Ishikawa (cell line): ENCODE results near the gene SATB1.

Experiments used
- CEBPB ChIP-seq: IDR thresholded peaks from 2 replicates; pipeline ENCODE4 v1.6.1; 2012
- CREB1 ChIP-seq: IDR thresholded peaks from 2 replicates; pipeline ENCODE4 v1.6.1; 2012; ENCODE audit warnings: low read depth
- EGR1 ChIP-seq: IDR thresholded peaks from 2 replicates; pipeline ENCODE4 v1.6.1; 2012
- EP300 ChIP-seq: IDR thresholded peaks from 2 replicates; pipeline ENCODE4 v1.6.1; 2012; ENCODE audit warnings: borderline replicate concordance
- FOXM1 ChIP-seq: IDR thresholded peaks from 2 replicates; pipeline ENCODE4 v1.6.1; 2012; ENCODE audit warnings: low read depth, borderline replicate concordance
- NFIC ChIP-seq: IDR thresholded peaks from 2 replicates; pipeline ENCODE4 v1.6.1; 2012
- RAD21 ChIP-seq: IDR thresholded peaks from 2 replicates; pipeline ENCODE4 v1.6.1; 2012; ENCODE audit warnings: low read depth
- TAF1 ChIP-seq: IDR thresholded peaks from 2 replicates; pipeline ENCODE4 v1.6.1; 2012; ENCODE audit warnings: low read depth, mild to moderate bottlenecking
- TCF12 ChIP-seq: IDR thresholded peaks from 2 replicates; pipeline ENCODE4 v1.6.1; 2012; ENCODE audit warnings: low read depth
- TEAD4 ChIP-seq: IDR thresholded peaks from 2 replicates; pipeline ENCODE4 v1.6.1; 2012
- YY1 ChIP-seq: IDR thresholded peaks from 2 replicates; pipeline ENCODE4 v1.6.1; 2012; ENCODE audit warnings: low read depth
- ZBTB7A ChIP-seq: IDR thresholded peaks from 2 replicates; pipeline ENCODE4 v1.6.1; 2012; ENCODE audit warnings: low read depth
- TF ChIP-seq, protein P1 (sequence below): IDR thresholded peaks from 2 replicates; pipeline ENCODE4 v1.6.1; 2012
- TF ChIP-seq, protein P2 (sequence below): IDR thresholded peaks from 2 replicates; pipeline ENCODE4 v1.6.1; 2012; ENCODE audit warnings: low read depth, mild to moderate bottlenecking
- TF ChIP-seq, protein P3 (sequence below): IDR thresholded peaks from 2 replicates; pipeline ENCODE4 v1.6.1; 2012

SATB1 gene

DNA sequence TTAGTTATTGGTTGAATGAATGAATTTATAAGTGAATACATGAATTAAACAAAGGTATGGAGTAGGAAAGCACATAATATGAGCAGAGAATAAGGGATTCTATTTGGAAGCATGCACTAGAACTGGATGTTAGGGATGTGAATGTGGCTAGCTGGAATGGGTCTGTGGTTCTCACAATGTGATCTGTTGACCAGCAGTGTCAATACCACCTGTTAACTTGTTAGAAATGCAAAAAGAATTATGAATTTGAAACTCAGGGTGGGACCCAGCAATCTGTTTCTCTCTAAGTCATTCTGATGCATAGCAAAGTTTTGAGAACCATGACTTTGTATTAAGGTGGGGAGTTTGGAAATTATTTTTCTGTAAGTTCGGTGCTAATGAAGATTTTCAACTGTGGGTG is 41.0 kb upstream of the SATB1 start:
- TF ChIP-seq, protein P1, sequence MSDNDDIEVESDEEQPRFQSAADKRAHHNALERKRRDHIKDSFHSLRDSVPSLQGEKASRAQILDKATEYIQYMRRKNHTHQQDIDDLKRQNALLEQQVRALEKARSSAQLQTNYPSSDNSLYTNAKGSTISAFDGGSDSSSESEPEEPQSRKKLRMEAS, result no peak
- TF ChIP-seq RAD21 (no peak), CREB1 (no peak)
- TF ChIP-seq, protein P2, sequence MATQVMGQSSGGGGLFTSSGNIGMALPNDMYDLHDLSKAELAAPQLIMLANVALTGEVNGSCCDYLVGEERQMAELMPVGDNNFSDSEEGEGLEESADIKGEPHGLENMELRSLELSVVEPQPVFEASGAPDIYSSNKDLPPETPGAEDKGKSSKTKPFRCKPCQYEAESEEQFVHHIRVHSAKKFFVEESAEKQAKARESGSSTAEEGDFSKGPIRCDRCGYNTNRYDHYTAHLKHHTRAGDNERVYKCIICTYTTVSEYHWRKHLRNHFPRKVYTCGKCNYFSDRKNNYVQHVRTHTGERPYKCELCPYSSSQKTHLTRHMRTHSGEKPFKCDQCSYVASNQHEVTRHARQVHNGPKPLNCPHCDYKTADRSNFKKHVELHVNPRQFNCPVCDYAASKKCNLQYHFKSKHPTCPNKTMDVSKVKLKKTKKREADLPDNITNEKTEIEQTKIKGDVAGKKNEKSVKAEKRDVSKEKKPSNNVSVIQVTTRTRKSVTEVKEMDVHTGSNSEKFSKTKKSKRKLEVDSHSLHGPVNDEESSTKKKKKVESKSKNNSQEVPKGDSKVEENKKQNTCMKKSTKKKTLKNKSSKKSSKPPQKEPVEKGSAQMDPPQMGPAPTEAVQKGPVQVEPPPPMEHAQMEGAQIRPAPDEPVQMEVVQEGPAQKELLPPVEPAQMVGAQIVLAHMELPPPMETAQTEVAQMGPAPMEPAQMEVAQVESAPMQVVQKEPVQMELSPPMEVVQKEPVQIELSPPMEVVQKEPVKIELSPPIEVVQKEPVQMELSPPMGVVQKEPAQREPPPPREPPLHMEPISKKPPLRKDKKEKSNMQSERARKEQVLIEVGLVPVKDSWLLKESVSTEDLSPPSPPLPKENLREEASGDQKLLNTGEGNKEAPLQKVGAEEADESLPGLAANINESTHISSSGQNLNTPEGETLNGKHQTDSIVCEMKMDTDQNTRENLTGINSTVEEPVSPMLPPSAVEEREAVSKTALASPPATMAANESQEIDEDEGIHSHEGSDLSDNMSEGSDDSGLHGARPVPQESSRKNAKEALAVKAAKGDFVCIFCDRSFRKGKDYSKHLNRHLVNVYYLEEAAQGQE, result no peak

DNA sequence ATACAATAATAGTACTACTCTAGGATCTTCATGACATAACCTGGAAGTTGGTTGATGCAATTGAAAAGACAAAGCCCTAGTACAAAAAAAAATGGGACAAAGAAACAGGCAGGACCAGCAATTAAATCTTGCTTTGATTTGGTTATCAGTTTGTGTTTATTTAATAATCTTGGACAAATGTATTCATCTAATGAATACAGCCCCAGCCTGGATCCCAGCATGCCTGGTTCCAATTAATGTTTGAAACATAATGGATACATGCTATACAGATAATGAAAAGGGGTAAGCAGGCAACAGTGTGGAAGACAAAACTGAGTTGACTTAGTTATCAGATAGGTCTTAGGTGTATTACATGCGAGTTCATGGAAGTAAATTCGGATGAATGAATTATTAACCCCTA is 29.6 kb upstream of the SATB1 start:
- TF ChIP-seq, protein P3, sequence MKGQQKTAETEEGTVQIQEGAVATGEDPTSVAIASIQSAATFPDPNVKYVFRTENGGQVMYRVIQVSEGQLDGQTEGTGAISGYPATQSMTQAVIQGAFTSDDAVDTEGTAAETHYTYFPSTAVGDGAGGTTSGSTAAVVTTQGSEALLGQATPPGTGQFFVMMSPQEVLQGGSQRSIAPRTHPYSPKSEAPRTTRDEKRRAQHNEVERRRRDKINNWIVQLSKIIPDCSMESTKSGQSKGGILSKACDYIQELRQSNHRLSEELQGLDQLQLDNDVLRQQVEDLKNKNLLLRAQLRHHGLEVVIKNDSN, result no peak
- TF ChIP-seq NFIC (no peak), EP300 (no peak), RAD21 (no peak), EGR1 (no peak)
- TF ChIP-seq, protein P1, result no peak

DNA sequence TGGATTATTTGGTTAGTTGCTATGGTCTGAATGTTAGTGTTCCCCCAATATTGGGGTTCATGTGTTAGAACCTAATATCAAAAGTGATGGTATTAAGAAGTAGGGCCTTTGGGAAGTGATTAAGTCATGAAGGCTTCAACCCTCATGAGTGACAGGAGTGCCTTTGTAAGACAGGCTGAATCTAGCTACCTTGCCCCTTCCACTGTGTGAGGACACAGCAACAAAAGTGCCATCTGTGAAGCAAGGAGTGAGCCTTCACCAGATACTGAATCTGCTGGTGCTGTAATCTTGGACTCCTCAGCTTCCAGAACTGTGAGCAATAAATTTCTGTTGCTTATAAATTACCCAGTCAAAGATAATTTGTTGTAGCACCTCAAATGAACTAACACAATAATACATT is 22.6 kb upstream of the SATB1 start:
- TF ChIP-seq RAD21 (no peak), TAF1 (no peak), CREB1 (no peak), TEAD4 (no peak), CEBPB (no peak), NFIC (no peak), TCF12 (no peak)

DNA sequence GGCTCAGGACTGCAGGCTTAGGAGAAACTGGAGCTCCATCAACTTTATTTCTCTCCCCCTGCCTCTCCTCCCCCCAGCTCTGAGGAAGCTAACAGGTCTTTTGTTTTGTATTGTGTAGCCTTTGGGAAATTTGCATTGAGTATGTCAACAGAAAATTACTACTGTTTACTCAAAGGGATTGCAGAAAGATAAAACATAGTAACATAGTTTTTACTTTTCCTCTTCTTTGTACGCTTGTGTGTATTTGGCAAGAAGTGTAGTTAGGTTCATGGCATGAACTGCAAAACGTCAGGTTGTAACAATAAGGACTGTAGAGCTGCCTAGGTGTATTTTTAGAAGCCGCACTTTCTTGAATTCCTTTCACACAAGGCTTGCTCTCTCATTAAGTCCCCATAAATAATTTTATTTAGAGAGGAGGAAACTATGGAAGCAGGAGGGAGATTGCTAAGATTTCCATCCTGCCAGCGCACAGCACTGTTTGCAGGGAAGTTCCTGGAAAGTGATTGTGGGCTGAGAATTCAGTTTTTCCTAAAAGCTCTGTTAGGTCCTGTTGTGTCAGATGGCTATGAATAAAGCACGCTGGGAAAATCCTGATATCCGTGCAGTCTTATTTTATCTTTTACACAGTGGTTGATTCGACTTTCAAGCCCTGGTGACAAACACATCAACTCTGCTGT is 21.1 kb upstream of the SATB1 start:
- TF ChIP-seq FOXM1 (no peak), EP300 (no peak), TAF1 (no peak), TEAD4 (no peak), EGR1 (no peak), CREB1 (no peak), YY1 (no peak), ZBTB7A (no peak), CEBPB (no peak), NFIC (no peak), TCF12 (no peak), RAD21 (no peak)
- TF ChIP-seq, protein P1, result no peak
- TF ChIP-seq, protein P3, result no peak
- TF ChIP-seq, protein P2, result no peak

DNA sequence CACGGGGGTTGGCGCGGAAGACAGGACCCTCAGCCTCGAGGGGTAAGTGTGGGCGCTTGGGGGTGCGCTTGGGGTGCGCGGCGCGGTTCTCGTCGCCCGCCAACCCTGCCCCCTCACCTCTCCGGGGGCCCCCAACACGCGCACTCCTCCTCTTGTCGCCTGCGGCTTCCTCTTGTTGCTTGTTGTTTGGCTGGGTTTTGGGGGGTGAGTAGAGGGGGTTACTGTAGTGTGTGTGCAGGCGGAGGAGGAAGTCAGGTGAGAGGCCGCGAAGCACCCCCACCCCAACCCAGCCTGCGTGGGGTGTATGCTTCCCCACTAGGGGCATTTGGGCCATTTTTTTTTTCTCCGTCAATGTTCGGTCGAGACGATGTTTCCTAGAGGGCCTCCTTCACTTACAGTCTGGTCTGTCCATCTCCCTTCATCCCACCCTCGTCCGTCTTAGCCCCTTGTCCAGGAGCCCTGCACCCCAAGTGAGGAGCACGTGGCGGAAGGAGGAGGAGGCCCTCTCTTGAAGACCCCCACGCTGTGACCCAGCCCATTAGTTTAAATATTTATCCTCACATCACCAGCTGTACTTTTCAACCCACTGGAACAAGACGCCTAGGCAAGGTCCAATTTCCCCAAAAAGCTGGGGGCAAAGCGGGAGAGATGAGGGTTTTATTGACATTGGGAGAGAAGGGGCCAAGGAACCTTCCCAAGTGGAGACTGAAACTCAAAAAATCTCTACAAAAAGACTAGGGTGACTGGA is 20.4 kb upstream of the SATB1 start:
- TF ChIP-seq ZBTB7A (no peak), EP300 (no peak), RAD21 (no peak), FOXM1 (no peak), TEAD4 (no peak), YY1 (no peak), TAF1 (no peak), CEBPB (no peak), NFIC (no peak), EGR1 (no peak), CREB1 (no peak), TCF12 (no peak)
- TF ChIP-seq, protein P2, result no peak
- TF ChIP-seq, protein P3, result no peak
- TF ChIP-seq, protein P1, result no peak
